Mesodermal cell (in vitro differentiated cells): ENCODE results near the gene CEP112.
"Not testable (repeated sequence)": the region's sequence is repeated elsewhere in the genome, so short reads cannot be mapped to it uniquely, and the experiment has no call there.

Source experiments
- H3K27ac ChIP-seq: 2 replicates; pipeline ENCODE4 v1.7.0; 2013; ENCODE audit warnings: mild to moderate bottlenecking, low read depth, low read length, moderate library complexity; ENCODE audit not compliant: severe bottlenecking
- H3K36me3 ChIP-seq: 2 replicates; pipeline ENCODE4 v1.7.1; 2013; ENCODE audit warnings: mild to moderate bottlenecking, low read length, moderate library complexity; ENCODE audit not compliant: control insufficient read depth, insufficient read depth
- H3K4me1 ChIP-seq: one replicate; pipeline ENCODE4 v1.7.1; 2013; ENCODE audit warnings: mild to moderate bottlenecking, low read length; ENCODE audit not compliant: insufficient read depth, control insufficient read depth, poor library complexity, severe bottlenecking
- H3K4me3 ChIP-seq: 2 replicates; pipeline ENCODE4 v1.7.0; 2013; ENCODE audit warnings: low read length, control low read depth, mild to moderate bottlenecking; ENCODE audit not compliant: insufficient read depth, poor library complexity, severe bottlenecking; ENCODE audit errors: extremely low read depth
- H3K9me3 ChIP-seq: 2 replicates; pipeline ENCODE4 v1.7.1; 2013; ENCODE audit warnings: mild to moderate bottlenecking, low read length, moderate library complexity; ENCODE audit not compliant: control insufficient read depth
- WGBS, 2 experiments: methylation state at CpG; one replicate each; pipeline ENCODE4 v1.1.5; 2013; ENCODE audit warnings: missing lambda C conversion rate in 2 of 2; ENCODE audit not compliant: insufficient coverage in 2 of 2; 5-methylcytosine and 5-hydroxymethylcytosine counted together

CEP112 gene

DNA sequence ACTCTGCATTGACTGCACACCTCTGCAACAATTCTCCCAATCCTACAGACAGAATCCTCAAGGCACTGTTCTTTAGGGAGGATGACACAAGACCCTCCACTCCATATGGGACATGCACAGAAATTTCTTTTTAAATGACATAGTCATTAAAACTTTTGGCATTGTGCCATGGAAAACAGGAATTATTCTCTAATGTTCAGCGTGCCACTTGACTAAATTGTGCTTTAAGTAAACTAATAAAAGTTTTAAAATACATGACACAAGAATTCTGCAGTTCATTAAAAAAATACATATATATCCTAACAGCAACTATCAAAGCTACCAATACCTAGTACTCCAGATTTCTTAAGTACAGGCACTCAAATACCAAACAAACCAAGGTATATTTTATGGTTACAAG, 16.0 kb downstream of the CEP112 start:
- no peaks in the 10 kb centered on the region for H3K9me3 ChIP-seq
- no peak overlapping the region for H3K27ac ChIP-seq
- no peaks in the 10 kb centered on the region for H3K4me1 ChIP-seq
- peaks cover 14% of the 10 kb centered on the region for H3K36me3 ChIP-seq
- H3K4me3 ChIP-seq = no peak overlapping the region
- no CpG with 5 or more reads among the region's 1 CpG for WGBS, 2 experiments

DNA sequence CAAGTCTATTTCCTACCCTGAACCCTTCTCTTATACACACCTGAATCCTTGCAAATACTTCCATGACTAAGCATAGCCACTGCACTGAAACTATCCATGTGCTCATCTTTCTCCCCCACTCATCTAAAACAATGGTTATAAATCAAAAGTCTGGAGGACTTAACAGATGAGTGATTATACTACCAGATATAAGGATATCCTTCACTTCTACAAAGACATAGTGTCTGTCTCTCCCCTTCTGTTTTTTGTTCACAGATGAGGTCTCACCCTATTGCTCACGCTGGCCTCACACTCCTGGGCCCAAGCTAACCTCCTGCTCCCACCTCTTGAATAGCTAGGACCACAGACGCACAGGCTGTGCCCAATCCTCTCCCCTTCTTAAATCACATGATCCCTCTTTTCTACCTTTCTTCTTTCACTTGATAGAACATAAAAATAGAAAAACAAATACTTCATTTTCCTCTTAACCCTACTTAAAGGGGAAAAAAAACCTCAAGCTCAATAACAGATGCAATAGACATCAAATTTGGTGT, 19.2 kb downstream of the CEP112 start:
- Histone ChIP-seq H3K4me1 (no peaks in the 10 kb centered on the region), H3K27ac (no peak overlapping the region), H3K4me3 (no peak overlapping the region), H3K9me3 (no peaks in the 10 kb centered on the region), H3K36me3 (peaks cover 20% of the 10 kb centered on the region)
- WGBS, 2 experiments = 74 to 92% methylated on average over 2 of the region's 2 CpGs

DNA sequence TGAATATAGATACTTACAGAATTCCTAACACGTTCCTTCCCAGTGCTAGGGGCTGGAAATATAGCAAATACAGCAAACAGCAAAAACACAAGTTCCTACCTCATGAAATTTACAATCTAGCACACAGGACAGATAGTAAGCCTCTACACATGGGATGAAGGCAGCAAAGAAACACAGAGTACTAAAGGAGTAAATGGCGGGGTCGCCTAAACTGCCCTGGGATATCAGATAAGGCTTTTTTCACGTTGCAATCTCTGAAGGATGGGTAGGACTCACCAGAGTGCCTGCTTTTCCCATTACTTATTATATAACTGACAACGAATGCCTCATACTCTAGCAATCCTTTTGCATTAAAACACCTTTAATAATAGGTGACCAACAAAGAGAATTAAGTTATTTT, 19.8 kb downstream of the CEP112 start:
- H3K9me3 ChIP-seq = no peaks in the 10 kb centered on the region
- no peak overlapping the region for H3K4me3 ChIP-seq
- WGBS, 2 experiments = 67 to 100% methylated on average over 1 to 2 of the region's 5 CpGs
- no peak overlapping the region for H3K27ac ChIP-seq
- H3K36me3 ChIP-seq = peaks cover 24% of the 10 kb centered on the region
- H3K4me1 ChIP-seq = no peaks in the 10 kb centered on the region

DNA sequence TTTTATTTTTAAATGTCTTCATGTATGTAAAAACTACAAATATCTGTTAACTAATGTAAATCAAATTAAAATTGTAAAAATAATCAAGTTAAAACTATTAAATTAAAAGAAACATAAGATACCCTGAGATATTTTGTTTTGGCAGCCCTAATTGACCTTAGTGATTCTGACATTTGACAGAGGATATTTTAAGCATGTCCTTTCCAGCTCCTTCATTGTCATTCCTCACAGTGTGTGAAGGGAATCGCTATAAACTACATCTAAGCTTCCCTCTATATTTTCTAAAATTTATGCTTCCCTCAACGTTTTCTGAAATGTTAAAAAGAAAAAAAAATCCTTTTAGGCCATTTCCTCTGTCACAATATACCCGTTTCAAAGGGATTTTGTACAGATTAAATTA, 20.2 kb downstream of the CEP112 start:
- Histone ChIP-seq H3K9me3 (no peaks in the 10 kb centered on the region), H3K27ac (no peak overlapping the region), H3K36me3 (peaks cover 26% of the 10 kb centered on the region), H3K4me1 (no peaks in the 10 kb centered on the region), H3K4me3 (no peak overlapping the region)
- WGBS, 2 experiments = no CpG with 5 or more reads among the region's 3 CpGs

DNA sequence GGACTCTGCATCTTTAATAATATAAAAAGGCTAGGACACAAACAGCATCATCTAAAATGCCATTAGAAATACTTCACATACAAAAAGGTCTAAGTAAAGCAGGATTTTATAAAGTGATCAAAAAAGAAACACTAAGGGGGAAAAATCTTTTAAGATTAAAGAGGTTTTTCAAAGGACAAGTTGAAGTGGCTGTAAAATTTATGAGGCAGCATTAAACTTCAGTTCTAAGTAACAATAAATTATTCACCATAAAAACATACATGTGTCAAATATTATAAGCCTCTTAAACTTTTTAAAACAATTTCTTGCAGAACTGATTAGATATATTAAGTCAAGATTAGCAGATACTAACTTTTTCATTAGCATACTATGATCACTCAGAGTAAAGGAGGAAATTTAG, 20.8 kb downstream of the CEP112 start:
- no peaks in the 10 kb centered on the region for H3K4me1 ChIP-seq
- no peaks in the 10 kb centered on the region for H3K9me3 ChIP-seq
- no peak overlapping the region for H3K27ac ChIP-seq

DNA sequence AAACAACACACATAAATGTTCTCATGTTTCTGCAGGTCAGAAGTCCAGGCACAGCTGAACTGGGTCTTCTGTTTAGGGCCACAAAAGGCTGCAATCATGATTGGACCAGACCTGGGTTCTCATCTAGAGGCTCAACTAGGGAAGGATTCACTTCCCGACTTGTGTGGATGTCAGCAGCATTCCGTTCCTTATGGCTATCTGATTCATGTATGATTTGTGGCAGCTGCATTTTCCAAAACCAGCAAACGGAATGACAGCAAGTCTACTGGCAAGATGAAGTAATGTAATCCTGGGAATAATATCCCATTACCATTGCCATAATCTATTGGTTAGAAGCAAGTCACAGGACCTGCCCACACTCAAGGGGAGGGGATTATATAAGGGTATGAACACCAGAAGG, 22.1 kb downstream of the CEP112 start:
- WGBS, 2 experiments = 81 to 100% methylated on average over 2 of the region's 3 CpGs
- H3K9me3 ChIP-seq = no peaks in the 10 kb centered on the region
- H3K4me3 ChIP-seq = no peak overlapping the region
- H3K4me1 ChIP-seq = no peaks in the 10 kb centered on the region
- H3K27ac ChIP-seq = no peak overlapping the region
- H3K36me3 ChIP-seq = peaks cover 23% of the 10 kb centered on the region

More for the DNA sequence above, 20.8 kb downstream of the CEP112 start:
- Histone ChIP-seq H3K36me3 (peaks cover 26% of the 10 kb centered on the region), H3K4me3 (no peak overlapping the region)

DNA sequence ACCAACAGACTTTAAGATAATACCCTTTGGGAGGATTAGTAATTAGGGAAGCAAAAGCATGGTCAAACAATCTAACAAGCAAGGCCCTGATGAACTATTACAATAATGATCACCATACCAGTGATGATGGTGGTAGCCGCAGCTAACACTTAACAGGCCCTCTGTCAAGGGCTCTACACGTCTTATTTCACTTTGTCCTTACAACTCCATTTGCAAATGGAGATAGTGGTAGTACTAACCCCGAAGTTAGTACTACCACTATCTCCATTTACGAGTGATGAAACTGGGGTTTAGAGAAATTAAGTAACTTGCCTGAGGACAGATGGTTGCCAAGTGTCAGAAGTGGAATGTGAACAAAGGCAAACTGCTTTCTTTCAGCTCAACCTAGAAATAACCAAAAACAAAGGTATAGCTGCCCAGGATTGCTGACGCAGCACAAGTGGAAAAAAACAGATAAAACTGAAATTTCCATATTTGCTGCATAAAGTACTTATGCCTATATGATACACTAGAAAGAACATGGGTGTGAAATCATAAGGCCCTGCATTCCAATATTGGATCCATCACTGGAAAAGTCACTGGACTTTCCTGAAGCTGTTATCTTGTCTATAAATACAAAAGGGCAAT, 24.6 kb downstream of the CEP112 start:
- Histone ChIP-seq H3K27ac (no peak overlapping the region), H3K36me3 (peaks cover 19% of the 10 kb centered on the region), H3K9me3 (no peaks in the 10 kb centered on the region), H3K4me3 (no peak overlapping the region), H3K4me1 (no peaks in the 10 kb centered on the region)
- 100% methylated on average over 2 of the region's 5 CpGs; no CpG with 5 or more reads in 1 of the 2 experiments for WGBS, 2 experiments

DNA sequence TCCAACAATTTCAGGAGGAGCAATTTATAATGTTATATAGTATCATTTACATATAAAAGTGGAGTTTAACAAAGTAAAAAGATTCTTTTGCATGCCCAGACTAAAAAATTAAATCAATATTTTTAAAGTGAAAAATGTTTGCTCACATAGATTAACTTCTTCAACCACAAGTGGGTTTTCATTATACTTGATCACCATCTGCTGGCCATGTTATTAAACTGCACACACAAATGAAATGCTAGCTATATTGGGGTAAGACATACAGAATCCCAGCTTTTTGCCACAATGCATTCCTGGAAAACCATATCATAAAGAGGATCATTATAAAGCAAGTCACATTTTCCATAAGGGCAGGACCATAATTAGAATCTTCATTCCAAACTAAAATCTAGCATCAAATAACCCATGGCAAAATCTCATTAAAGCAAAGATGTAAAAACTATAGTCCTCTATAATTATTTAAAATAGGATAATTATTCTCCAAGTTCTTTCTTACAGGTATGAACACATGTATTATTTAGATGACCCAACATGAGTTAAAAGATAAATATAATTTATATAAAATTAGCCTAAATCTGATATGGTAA, 26.3 kb downstream of the CEP112 start:
- no peak overlapping the region for H3K27ac ChIP-seq
- H3K4me1 ChIP-seq = no peaks in the 10 kb centered on the region

DNA sequence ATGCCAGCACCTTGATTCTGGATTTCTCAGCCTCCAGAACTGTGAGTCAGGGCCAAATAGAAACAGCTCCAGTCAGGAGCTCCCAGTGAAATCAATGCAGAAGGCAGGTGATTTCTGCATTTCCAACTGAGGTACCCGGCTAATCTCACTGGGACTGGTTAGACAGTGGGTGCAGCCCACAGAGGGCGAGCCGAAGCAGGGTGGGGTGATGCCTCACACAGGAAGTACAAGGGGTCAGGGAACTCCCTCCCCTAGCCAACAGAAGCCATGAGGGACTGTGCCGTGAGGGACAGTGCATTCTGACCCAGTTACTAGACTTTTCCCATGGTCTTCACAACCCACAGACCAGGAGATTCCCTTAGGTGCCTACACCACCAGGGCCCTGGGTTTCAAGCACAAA, 36.9 kb downstream of the CEP112 start:
- 100% methylated on average over 1 to 2 of the region's 4 CpGs for WGBS, 2 experiments
- H3K27ac ChIP-seq, H3K9me3 ChIP-seq, H3K4me3 ChIP-seq, H3K4me1 ChIP-seq: not testable (repeated sequence)
- peaks cover 15% of the 10 kb centered on the region for H3K36me3 ChIP-seq

More for the DNA sequence above, 26.3 kb downstream of the CEP112 start:
- H3K9me3 ChIP-seq = no peaks in the 10 kb centered on the region
- H3K36me3 ChIP-seq = peaks cover 17% of the 10 kb centered on the region
- H3K4me3 ChIP-seq = no peak overlapping the region

DNA sequence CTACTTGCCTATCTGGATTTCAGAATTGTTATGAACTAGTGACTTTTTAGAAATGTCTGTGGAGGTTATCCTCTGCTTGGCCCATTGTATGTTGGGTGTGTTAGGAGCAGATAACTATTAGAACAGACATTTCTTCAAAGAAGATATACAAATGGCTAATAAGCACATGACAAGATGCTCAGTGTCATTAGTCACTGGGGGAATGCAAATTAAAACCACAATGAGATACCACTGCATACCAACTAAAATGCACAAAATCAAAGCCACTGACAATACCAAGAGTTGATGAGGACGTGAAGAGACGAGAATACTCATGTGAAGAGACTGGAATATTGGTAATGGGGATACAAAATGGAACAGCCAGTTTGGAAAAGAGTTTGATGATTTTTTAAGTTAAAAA, 39.2 kb downstream of the CEP112 start:
- no peak overlapping the region for H3K27ac ChIP-seq
- no peak overlapping the region for H3K4me3 ChIP-seq
- WGBS, 2 experiments = no CpG with 5 or more reads among the region's 2 CpGs
- H3K4me1 ChIP-seq = no peaks in the 10 kb centered on the region
- no peaks in the 10 kb centered on the region for H3K9me3 ChIP-seq
- peaks cover 15% of the 10 kb centered on the region for H3K36me3 ChIP-seq

DNA sequence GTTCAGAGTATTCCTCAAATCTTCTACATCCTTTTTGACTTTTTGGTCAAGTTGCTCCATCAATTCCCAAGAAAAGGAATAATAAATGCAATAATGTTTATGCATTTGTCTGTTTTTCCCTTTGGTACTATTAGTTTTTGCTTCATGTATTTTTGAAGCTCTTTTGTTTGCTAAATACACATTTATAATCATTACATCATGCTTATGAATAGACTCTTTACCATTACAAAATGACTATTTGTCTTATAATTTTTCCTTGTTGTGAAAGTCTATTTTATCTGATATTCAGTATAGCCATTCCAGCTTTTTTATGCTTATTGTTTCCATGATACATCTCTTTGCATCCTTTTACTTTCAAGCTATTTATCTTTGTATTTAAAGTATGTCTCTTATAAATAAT, 41.2 kb downstream of the CEP112 start:
- no peaks in the 10 kb centered on the region for H3K4me1 ChIP-seq
- no peak overlapping the region for H3K4me3 ChIP-seq

More for the DNA sequence above, 41.2 kb downstream of the CEP112 start:
- peaks cover 15% of the 10 kb centered on the region for H3K36me3 ChIP-seq
- H3K27ac ChIP-seq = no peak overlapping the region
- no peaks in the 10 kb centered on the region for H3K9me3 ChIP-seq
